GM19351 (cell line): ENCODE data around the gene PKD2L1.
"Not testable (repeated sequence)": the region's sequence is repeated elsewhere in the genome, so short reads cannot be mapped to it uniquely, and the experiment has no call there.

Source experiments
- ATAC-seq: cut with Tn5 transposase; IDR thresholded peaks from one replicate; pipeline ENCODE4 v1.9.1; 2021; ENCODE audit warnings: mild to moderate bottlenecking, moderate library complexity; ENCODE audit not compliant: unreplicated experiment

The PKD2L1 gene

GRCh38 chr10:100330079-100330478, at the start of gene PKD2L1:
PKD2L1 (minus strand) TSS chr10:100330228; CDS start chr10:100330103, 125 bp downstream.
- no peak for ATAC-seq

DNA sequence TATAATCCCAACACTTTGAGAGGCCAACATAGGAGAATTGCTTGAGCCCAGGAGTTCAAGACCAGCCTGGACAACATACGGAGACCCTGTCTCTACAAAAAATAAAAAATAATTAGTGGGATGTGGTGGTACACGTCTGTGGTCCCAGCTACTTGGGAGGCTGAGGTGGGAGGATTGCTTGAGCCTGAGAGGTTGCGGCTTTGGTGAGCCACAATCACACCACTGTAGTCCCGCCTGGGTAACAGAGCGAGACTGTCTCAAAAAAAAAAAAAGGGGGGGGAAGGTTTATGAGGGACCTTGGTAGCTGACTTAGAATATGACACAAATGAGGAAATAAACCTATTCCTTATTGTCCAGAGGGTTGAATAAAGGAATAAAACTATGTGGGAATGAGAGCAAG, 47.8 kb upstream of the PKD2L1 start:
- no peak for ATAC-seq

DNA sequence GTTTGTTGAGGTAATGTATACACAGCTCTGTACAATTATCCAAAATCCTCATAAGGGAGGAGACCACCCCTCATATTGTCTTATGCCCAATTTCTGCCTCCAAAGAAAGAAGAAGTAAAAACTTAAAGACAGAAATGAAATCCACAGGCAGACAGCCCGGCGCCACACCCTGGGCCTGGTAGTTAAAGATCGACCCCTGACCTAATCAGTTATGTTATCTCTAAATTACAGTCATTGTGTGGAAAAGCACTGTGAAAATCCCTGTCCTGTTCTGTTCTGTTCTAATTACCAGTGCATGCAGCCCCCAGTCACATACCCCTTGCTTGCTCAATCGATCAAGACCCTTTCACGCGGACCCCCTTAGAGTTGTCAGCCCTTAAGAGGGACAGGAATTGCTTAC, 46.6 kb upstream of the PKD2L1 start:
- not testable (repeated sequence) for ATAC-seq

DNA sequence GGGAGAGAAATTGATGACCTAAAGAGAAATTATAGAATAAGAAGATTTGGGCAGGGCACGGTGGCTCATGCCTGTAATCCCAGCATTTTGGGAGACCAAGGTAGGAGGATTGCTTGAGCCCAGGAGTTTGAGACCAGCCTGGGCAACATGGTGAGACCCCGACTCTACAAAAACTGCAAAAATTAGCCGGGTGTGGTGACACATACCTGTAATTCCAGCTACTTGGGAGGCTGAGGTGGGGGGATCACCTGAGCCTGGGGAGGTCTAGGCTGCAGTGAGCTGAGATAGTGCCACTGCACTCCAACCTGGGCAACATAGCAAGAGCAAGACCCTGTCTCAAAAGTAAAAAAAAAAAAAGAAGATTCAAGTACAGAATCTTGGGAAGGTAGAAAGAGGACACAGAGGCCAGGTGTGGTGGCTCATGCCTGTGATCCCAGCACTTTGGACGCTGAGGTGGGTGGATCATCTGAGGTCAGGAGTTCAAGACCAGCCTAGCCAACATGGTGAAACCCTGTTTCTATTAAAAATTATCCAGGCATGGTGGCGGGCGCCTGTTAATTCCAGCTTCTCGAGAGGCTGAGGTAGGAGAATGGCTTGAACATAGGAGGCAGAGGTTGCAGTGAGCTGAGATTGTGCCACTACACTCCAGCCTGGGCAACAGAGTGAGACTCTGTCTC, 44.8 kb upstream of the PKD2L1 start:
- ATAC-seq = not testable (repeated sequence)

DNA sequence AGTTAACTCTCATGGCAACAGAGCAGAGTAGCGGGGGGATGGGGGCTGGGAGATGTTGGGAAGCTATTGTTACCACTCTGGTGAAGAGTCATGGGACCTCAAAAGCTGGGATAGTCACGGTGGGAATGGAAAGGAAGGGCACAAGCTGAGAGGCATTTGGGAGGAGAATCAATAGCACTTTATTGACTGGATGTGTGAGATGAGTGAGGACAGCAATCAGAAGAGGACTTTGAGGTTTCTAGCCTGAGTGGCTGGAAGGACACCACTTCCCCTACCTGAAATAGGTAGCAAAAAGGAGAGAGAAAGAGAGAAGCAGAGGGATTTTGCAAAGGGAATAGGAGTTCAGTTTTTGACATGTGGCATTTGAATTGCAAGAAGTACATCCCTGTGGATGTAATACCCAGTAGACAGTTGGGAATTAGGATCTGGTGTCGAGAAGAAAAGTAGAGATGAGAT, 44.2 kb upstream of the PKD2L1 start:
- no peak for ATAC-seq

DNA sequence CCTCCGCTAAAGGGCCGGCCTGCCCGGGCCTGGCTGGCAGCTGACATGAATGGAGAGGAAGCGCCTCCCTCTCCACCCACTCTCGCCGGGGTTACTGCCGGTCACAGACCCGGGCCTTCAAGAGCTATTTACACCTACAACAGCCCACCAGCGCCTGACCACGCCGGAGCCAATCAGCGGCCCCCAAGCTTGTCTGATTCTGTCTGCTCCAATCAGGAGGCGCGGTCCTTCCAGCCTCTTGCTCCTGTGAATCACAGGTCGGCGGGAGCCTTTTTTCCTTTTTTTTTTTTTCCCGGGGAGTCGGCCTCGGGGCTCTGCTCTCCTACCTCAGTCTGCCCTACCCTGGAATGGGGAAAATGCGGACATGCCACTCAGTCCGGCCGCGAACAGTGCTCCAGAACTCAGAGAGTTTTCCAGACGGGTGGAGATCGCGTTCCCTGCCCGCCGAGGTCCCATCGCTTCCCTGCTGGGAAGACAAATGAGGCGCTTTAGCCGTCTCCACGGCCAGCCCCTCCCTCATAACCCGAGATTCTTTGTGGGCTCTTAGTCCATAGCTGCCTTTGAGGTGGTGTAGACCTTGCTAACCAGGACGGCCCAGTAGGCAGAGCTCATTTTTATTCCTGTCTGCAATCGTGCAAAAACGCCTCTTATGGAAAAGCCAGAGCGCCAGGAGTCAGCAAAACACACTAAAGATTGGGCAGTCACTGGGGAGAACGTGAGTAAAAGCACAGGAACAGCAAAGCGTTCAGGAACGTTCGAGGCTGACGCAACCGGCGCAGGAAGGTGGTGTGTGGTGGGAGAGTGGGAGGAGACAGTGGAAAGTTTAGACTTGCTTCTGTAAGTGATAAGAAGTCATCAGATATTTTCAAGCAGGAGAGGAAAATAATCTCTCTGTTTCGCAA, 43.5 kb upstream of the PKD2L1 start:
- ATAC-seq = peak; percentile 88

- ATAC-seq = no peak
These were observed 42.6 kb upstream of the PKD2L1 start for GRCh38 chr10:100372415-100373297.

- no peak for ATAC-seq
These were observed 41.5 kb upstream of the PKD2L1 start for GRCh38 chr10:100371482-100372027.

DNA sequence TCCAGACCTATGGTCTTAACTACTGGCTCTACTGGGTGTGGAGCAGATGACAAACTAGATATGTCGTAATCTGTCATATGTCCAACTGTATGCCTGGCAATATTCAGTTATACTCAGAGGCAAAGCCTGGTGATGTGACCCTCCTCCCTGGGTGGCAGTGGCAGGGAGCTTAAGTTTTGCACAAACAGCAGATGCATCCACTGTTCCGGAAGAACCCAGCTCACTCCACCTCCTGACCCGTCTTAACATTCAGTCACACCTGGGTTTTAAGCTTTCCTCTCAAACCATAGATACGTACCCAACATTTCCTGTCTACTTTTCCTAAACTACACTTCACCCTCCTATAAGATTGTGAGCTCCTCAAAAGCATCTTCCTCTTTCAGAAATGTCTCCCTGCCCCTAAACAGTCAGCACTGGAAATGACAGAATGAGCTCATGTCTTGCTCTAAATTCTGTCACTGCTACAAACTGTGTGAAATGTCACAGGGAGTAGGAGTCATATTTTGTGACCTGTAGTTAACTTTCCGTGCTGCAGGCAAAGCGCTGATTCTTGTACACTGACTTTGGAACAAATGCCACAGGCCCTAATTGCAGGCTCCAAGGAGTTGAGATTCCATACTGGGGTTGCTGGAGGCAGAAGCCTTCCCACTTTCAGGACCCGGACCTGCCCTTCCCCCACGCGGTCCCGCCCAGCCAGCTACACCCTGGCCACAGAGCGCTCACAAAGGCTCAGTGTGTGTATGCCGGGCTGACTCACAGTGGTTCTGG, 40.9 kb upstream of the PKD2L1 start:
- peak; percentile 26 for ATAC-seq

DNA sequence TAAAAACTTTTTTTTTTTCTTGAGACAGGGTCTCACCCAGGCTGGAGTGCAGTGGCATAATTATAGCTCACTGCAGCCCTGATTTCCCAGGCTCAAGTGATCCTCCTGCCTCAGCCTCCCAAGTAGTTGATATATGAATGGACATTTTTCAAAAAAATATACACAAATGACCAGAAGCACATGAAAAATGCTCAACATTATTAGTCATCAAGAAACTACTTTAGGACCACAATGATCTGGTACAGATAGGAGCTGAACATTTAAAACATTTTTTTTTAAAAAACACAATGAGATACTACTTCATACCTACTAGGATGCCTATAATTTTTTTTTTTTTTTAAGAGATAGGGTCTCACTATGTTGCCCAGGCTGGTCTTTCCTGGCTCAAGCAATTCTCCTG, 38.7 kb upstream of the PKD2L1 start:
- ATAC-seq = no peak

DNA sequence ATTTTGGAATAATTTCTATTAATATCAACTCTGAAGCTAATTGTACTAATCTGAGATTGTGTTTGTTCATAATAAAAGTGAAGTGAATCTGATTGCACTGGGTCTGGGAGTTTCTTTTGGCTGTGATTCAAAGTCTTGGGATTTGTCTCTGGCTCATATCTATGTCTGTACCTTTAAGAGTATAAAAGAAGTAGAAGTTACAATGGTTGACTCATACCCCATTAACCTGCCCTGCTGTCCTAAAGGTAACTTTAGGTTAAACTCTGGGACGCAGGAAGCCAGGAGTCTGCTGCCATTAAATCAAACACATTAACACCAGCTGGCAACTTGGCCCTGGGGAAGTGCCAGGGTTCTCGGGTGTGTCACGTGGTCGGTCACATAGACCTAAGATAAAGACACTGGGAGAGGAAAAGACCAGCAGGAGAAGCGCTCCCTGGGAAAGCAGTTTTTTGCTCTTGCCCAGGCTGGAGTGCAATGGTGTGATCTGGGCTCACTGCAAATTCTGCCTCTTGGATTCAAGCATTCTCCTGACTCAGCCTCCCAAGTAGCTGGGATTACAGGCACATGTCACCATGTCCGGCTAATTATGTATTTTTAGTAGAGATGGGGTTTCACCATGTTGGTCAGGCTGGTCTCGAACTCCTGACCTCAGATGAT, 34.8 kb upstream of the PKD2L1 start:
- ATAC-seq = no peak

GRCh38 chr10:100364175-100364574, 34.1 kb upstream of the PKD2L1 start:
- no peak for ATAC-seq

- no peak for ATAC-seq
These were observed 32.8 kb upstream of the PKD2L1 start for GRCh38 chr10:100362570-100363496.

DNA sequence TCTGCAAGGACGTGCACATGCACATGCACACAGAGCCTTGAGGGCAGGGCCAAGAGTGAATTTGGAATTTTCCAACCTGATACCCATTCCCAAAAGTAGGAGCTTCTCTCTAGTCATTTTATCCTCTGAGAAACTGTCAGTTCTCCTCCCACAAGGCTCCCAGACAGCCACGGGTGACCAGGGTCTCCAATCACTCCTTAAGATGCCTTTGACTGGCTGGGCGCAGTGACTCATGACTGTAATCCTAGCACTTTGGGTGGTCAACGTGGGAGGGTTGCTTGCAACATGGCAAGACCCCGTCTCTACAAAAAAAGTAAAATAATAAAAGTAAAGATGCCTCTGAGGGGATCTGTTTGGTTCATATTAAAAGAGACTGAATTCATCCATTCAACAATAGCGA, 30.2 kb upstream of the PKD2L1 start:
- no peak for ATAC-seq

- no peak for ATAC-seq
These were observed 29.6 kb upstream of the PKD2L1 start for GRCh38 chr10:100359529-100360150.

- no peak for ATAC-seq
These were observed 29.0 kb upstream of the PKD2L1 start for GRCh38 chr10:100359030-100359432.

DNA sequence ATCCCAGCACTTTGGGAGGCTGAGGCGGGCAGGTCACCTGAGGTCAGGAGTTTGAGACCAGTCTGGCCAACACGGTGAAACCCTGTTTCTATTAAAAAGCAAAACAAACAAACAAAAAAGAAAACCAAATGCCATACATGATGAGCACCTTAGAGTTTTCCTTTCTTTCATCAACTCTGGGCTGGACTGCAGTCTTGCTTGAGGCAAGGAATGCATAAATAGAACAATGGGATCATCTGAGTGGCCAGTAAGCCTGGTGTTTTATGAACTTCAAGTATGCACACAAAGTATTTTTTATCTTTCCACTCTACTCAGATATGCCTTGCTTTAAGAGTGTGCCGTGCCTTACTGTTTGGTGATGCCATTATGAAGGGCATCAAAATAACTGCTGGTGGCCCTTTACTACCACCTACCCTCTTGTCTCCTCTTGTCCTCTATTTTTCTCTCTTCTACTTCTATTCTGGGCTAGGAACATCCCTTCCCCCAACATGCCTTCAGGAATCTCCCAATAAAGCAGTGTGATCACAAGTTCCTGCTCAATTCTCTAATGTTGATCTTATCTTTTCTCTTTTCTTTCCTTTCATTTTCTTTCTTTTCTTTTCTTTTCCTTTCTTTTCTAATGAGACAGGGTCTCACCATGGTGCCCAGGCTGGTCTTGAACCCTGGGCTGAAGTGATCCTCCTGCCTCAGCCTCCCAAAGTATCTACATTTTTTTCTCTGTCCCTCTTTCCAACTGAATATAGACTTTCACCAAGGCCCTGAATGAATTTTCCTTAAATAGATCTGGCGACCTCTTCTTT, 27.2 kb upstream of the PKD2L1 start:
- no peak for ATAC-seq
